Thymus (tissue), 11 donors: ENCODE data around the gene ZNF57. TPM values are rescaled to one million over a fixed set of nuclear protein-coding genes. Genes with fewer than 3 reads are reported as not detected.
"Not testable (repeated sequence)": the region's sequence is repeated elsewhere in the genome, so short reads cannot be mapped to it uniquely, and the experiment has no call there.

Experiments used
- DNase-seq, 9 donors: peaks; one replicate each; pipeline ENCODE4 v3.0.0-alpha.2; 2013; ENCODE audit warnings: low spot score in 9 of 9, low read depth in 6 of 9, missing footprints in 1 of 9
- H3K27ac ChIP-seq, 2 donors: one replicate each; pipeline ENCODE4 v1.5.1; 2013; ENCODE audit warnings: control low read depth in 1 of 2, low read depth in 1 of 2, low read length in 1 of 2, mild to moderate bottlenecking in 1 of 2, moderate library complexity in 1 of 2
- H3K27me3 ChIP-seq, 2 donors: one replicate each; pipeline ENCODE4 v1.5.1; 2013; ENCODE audit warnings: low read length in 1 of 2; ENCODE audit not compliant: control insufficient read depth in 2 of 2, insufficient read depth in 1 of 2
- H3K36me3 ChIP-seq, 2 donors: one replicate each; pipeline ENCODE4 v1.5.1; 2013; ENCODE audit warnings: low read length in 1 of 2, mild to moderate bottlenecking in 1 of 2, moderate library complexity in 1 of 2; ENCODE audit not compliant: control insufficient read depth in 2 of 2, insufficient read depth in 2 of 2
- H3K4me1 ChIP-seq, 2 donors: one replicate each; pipeline ENCODE4 v1.5.1; 2013; ENCODE audit warnings: low read length in 2 of 2; ENCODE audit not compliant: control insufficient read depth in 2 of 2, insufficient read depth in 2 of 2
- H3K4me3 ChIP-seq, 2 donors: one replicate each; pipeline ENCODE4 v1.5.1; 2013; ENCODE audit warnings: low read length in 2 of 2, control low read depth in 1 of 2, mild to moderate bottlenecking in 1 of 2
- H3K9me3 ChIP-seq, 2 donors: one replicate each; pipeline ENCODE4 v1.5.1; 2013; ENCODE audit warnings: low read length in 1 of 2, mild to moderate bottlenecking in 1 of 2; ENCODE audit not compliant: control insufficient read depth in 2 of 2, insufficient read depth in 1 of 2
- WGBS: extraction: QIAGEN DNeasy Blood & Tissue Kit; methylation state at CpG from one replicate; pipeline ENCODE4 v1.1.7; 2013; 5-methylcytosine and 5-hydroxymethylcytosine counted together
- polyA plus RNA-seq: library from polyadenylated mRNA; stranded (reverse); fragments of 200-250 nt; gene quantifications from one replicate; pipeline ENCODE4 v1.2.3, GENCODE V29; 2013
- total RNA-seq: library from RNA; stranded (reverse); fragments of 120-200 nt; gene quantifications from one replicate; pipeline ENCODE4 v1.2.4, GENCODE V29; 2013
- donor health status: healthy.

ZNF57 gene
- total and polyA plus RNA-seq, 2 donors, result 3.3 to 7.8 TPM

GRCh38 chr19:2962018-2962670, 61.4 kb downstream of the ZNF57 start:
- H3K27ac ChIP-seq, result no peak overlapping the region
- WGBS, result 43% methylated on average over 17 of the region's 17 CpGs
- peak in 8 of 9 donors; percentile 70 to 88 (median 80) for DNase-seq

DNA sequence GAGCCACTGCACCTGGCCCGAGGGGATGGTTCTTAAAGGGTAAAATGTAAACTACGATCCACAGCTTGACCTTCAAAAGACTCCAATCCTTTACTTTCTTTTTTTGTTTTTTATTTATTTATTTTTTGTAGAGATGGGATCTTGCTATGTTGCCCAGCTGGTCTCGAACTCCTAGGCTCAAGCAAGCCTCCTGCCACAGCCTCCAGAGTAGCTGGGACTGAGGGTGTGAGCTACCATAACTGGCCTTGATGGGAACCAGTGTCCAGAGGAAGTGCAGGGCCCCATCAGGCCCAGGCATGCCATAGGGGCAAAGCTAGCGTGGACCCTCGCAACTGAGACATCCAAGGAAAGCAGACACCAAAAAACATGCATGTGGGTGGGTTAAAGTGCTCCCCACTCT, 62.4 kb downstream of the ZNF57 start:
- DNase-seq, result no peak
- H3K9me3 ChIP-seq, result no peaks in the 10 kb centered on the region
- no peaks in the 10 kb centered on the region for H3K36me3 ChIP-seq
- no peak overlapping the region for H3K4me3 ChIP-seq
- 93% methylated on average over 5 of the region's 5 CpGs for WGBS
- no peaks in the 10 kb centered on the region for H3K27me3 ChIP-seq
- H3K27ac ChIP-seq, result no peak overlapping the region
- H3K4me1 ChIP-seq, result peaks cover 2 to 4% of the 10 kb centered on the region in 2 donors

More at GRCh38 chr19:2962018-2962670, 61.4 kb downstream of the ZNF57 start:
- no peaks in the 10 kb centered on the region for H3K27me3 ChIP-seq
- peak overlapping the region in 1 of 2 donors; percentile 3 for H3K4me3 ChIP-seq
- H3K9me3 ChIP-seq, result no peaks in the 10 kb centered on the region
- no peaks in the 10 kb centered on the region for H3K36me3 ChIP-seq
- peaks cover 2 to 4% of the 10 kb centered on the region in 2 donors for H3K4me1 ChIP-seq

GRCh38 chr19:2963631-2964030, 62.9 kb downstream of the ZNF57 start:
- not testable (repeated sequence) for H3K4me1 ChIP-seq, H3K27me3 ChIP-seq, H3K36me3 ChIP-seq, DNase-seq, H3K9me3 ChIP-seq, H3K4me3 ChIP-seq, H3K27ac ChIP-seq
- WGBS, result 96% methylated on average over 12 of the region's 12 CpGs

DNA sequence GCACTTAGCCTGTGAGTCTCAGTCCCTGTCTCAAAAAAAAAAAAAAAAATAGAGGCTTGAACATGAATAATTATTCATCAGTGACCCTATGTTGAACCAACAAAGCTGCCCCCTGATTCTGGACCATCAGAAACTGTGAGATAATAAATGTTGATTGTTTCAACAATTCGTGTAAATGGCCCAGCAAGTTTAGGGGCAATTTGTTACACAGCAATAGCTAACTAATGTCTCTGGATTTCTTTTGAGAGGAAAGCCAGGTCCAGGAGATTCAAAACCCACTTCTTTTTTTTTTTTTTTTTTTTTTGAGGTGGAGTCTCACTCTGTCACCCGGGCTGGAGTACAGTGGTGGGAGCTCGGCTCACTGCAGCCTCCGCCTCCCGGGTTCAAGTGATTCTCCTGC, 64.1 kb downstream of the ZNF57 start:
- no peaks in the 10 kb centered on the region for H3K27me3 ChIP-seq
- H3K4me1 ChIP-seq, result peaks cover 14 to 21% of the 10 kb centered on the region in 2 donors
- H3K36me3 ChIP-seq, result no peaks in the 10 kb centered on the region
- no peak for DNase-seq
- 99% methylated on average over 5 of the region's 5 CpGs for WGBS
- H3K27ac ChIP-seq, result no peak overlapping the region
- H3K4me3 ChIP-seq, result no peak overlapping the region
- H3K9me3 ChIP-seq, result no peaks in the 10 kb centered on the region

DNA sequence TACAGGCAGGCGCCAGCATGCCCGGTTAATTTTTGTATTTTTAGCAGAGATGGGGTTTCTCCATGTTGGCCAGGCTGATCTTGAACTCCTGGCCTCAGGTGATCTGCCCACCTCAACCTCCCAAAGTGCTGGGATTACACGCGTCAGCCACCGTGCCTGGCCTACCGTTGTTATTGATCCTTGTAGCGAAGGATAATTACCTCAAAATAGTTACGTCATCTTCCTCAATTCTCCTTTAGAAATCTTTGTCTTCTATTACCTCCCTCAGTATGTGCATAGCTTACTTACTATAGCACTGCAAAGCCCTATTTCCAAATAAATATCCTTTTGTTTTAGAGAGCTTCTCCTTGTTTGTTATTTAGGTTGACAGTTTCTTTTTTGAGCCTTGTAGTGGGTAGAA, 67.2 kb downstream of the ZNF57 start:
- Histone ChIP-seq H3K36me3 (no peaks in the 10 kb centered on the region), H3K9me3 (peaks cover 0 to 6% of the 10 kb centered on the region in 2 donors), H3K4me3 (no peak overlapping the region), H3K27ac (no peak overlapping the region), H3K27me3 (peaks cover 0 to 2% of the 10 kb centered on the region in 2 donors), H3K4me1 (peaks cover 12 to 38% of the 10 kb centered on the region in 2 donors)
- WGBS, result 87% methylated on average over 8 of the region's 8 CpGs
- DNase-seq, result no peak

Other genes with a start within 250 kb of the ZNF57 start
- 0.71 TPM for gene GNG7, start 198.2 kb upstream of the ZNF57 start, total RNA-seq
- gene GNG7, start 198.2 kb upstream of the ZNF57 start, polyA plus RNA-seq, result 4.2 TPM
- gene DIRAS1, start 179.6 kb upstream of the ZNF57 start, total RNA-seq, result 0.05 TPM
- gene DIRAS1, start 179.6 kb upstream of the ZNF57 start, polyA plus RNA-seq, result 0.27 TPM
- gene SLC39A3, start 160.9 kb upstream of the ZNF57 start, total RNA-seq, result 21.2 TPM
- 19.2 TPM for gene SLC39A3, start 160.9 kb upstream of the ZNF57 start, polyA plus RNA-seq
- 29.4 TPM for gene SGTA, start 117.7 kb upstream of the ZNF57 start, total RNA-seq
- gene SGTA, start 117.7 kb upstream of the ZNF57 start, polyA plus RNA-seq, result 55.4 TPM
- 62.7 TPM for gene THOP1, start 115.4 kb upstream of the ZNF57 start, total RNA-seq
- 93.9 TPM for gene THOP1, start 115.4 kb upstream of the ZNF57 start, polyA plus RNA-seq
- 4.4 TPM for gene ZNF554, start 81.1 kb upstream of the ZNF57 start, total RNA-seq
- gene ZNF554, start 81.1 kb upstream of the ZNF57 start, polyA plus RNA-seq, result 7.1 TPM
- gene ZNF555, start 59.5 kb upstream of the ZNF57 start, total RNA-seq, result 4.2 TPM
- gene ZNF555, start 59.5 kb upstream of the ZNF57 start, polyA plus RNA-seq, result 4.2 TPM
- 0.33 TPM for gene ZNF556, start 33.6 kb upstream of the ZNF57 start, total RNA-seq
- 0.16 TPM for gene ZNF556, start 33.6 kb upstream of the ZNF57 start, polyA plus RNA-seq
- gene ZNF77, start 44.0 kb downstream of the ZNF57 start, total RNA-seq, result 7.7 TPM
- 4.6 TPM for gene ZNF77, start 44.0 kb downstream of the ZNF57 start, polyA plus RNA-seq
- gene TLE6, start 76.6 kb downstream of the ZNF57 start, total RNA-seq, result 1.4 TPM
- gene TLE6, start 76.6 kb downstream of the ZNF57 start, polyA plus RNA-seq, result 4.9 TPM
- gene TLE2, start 128.4 kb downstream of the ZNF57 start, total RNA-seq, result 2.0 TPM
- 16.8 TPM for gene TLE2, start 128.4 kb downstream of the ZNF57 start, polyA plus RNA-seq
- 302 TPM for gene TLE5, start 161.6 kb downstream of the ZNF57 start, total RNA-seq
- 540 TPM for gene TLE5, start 161.6 kb downstream of the ZNF57 start, polyA plus RNA-seq
- gene GNA11, start 193.4 kb downstream of the ZNF57 start, total RNA-seq, result 6.8 TPM
- gene GNA11, start 193.4 kb downstream of the ZNF57 start, polyA plus RNA-seq, result 18.4 TPM
- gene GNA15, start 235.1 kb downstream of the ZNF57 start, total RNA-seq, result 58.5 TPM
- gene GNA15, start 235.1 kb downstream of the ZNF57 start, polyA plus RNA-seq, result 21.8 TPM